GM23338 (cell line): ENCODE results near the gene EGFL6. TPM values are rescaled to one million over a fixed set of nuclear protein-coding genes. Genes with fewer than 3 reads are reported as not detected.

Experiments
- ATAC-seq: fragments of 200-7000 bp; cut with Tn5 transposase; 3 replicates; pipeline ENCODE4 v1.9.1; 2020
- DNase-seq: peaks from one replicate; pipeline ENCODE4 v3.0.0-alpha.2; 2015; ENCODE audit warnings: low spot score
- H2AFZ ChIP-seq: fragments of 200-600 bp; sonication (generic); 2 replicates; pipeline ENCODE4 v1.8.0; 2016; ENCODE audit warnings: antibody characterized with exemption, mild to moderate bottlenecking, moderate library complexity
- H3F3A ChIP-seq: fragments of 200-600 bp; sonication (generic); replicated peaks from 2 replicates; pipeline ENCODE4 v1.8.0; 2017; ENCODE audit warnings: antibody characterized with exemption, mixed run types, low read depth
- H3K27ac ChIP-seq: fragments of 200-600 bp; sonication (generic); 2 replicates; pipeline ENCODE4 v1.6.1; 2016; ENCODE audit warnings: low read depth
- H3K27me3 ChIP-seq: fragments of 200-600 bp; sonication (generic); 2 replicates; pipeline ENCODE4 v1.8.0; 2016; ENCODE audit warnings: mild to moderate bottlenecking, mixed run types, moderate library complexity; ENCODE audit not compliant: insufficient read depth
- H3K36me3 ChIP-seq: fragments of 200-600 bp; sonication (generic); 2 replicates; pipeline ENCODE4 v1.8.0; 2016; ENCODE audit warnings: mild to moderate bottlenecking; ENCODE audit not compliant: insufficient read depth
- H3K4me1 ChIP-seq: fragments of 200-600 bp; sonication (generic); 2 replicates; pipeline ENCODE4 v1.8.0; 2016; ENCODE audit warnings: mild to moderate bottlenecking, moderate library complexity; ENCODE audit not compliant: insufficient read depth
- H3K4me2 ChIP-seq: fragments of 200-600 bp; sonication (generic); 2 replicates; pipeline ENCODE4 v1.7.1; 2017; ENCODE audit warnings: mixed run types
- H3K4me3 ChIP-seq: fragments of 200-600 bp; sonication (generic); 2 replicates; pipeline ENCODE4 v1.6.1; 2016; ENCODE audit warnings: mixed run types
- H3K79me2 ChIP-seq: fragments of 200-600 bp; sonication (generic); replicated peaks from 2 replicates; pipeline ENCODE4 v1.8.0; 2017; ENCODE audit warnings: mild to moderate bottlenecking; ENCODE audit not compliant: insufficient read depth
- H3K9me2 ChIP-seq: fragments of 200-600 bp; sonication (generic); 2 replicates; pipeline ENCODE4 v1.8.0; 2017; ENCODE audit not compliant: insufficient read depth
- H4K20me1 ChIP-seq: fragments of 200-600 bp; sonication (generic); replicated peaks from 2 replicates; pipeline ENCODE4 v1.8.0; 2017; ENCODE audit warnings: mild to moderate bottlenecking; ENCODE audit not compliant: insufficient read depth
- H3K27ac Mint-ChIP-seq: 2 replicates; pipeline ENCODE4 v1.8.0; 2020; ENCODE audit warnings: inconsistent platforms, mild to moderate bottlenecking, moderate library complexity, mixed read lengths
- H3K27me3 Mint-ChIP-seq: 3 replicates; pipeline ENCODE4 v1.8.0; 2022; ENCODE audit warnings: low read depth, mild to moderate bottlenecking, moderate library complexity, mixed read lengths, inconsistent platforms; ENCODE audit not compliant: insufficient read depth, poor library complexity
- H3K36me3 Mint-ChIP-seq: 3 replicates; pipeline ENCODE4 v1.8.0; 2021; ENCODE audit warnings: low read depth, mild to moderate bottlenecking, inconsistent platforms, moderate library complexity, mixed read lengths
- H3K4me1 Mint-ChIP-seq: 3 replicates; pipeline ENCODE4 v1.8.0; 2020; ENCODE audit warnings: mild to moderate bottlenecking, inconsistent platforms, mixed read lengths
- H3K4me3 Mint-ChIP-seq: 3 replicates; pipeline ENCODE4 v1.8.0; 2021; ENCODE audit warnings: moderate library complexity, mild to moderate bottlenecking, inconsistent platforms, mixed read lengths
- H3K9me3 Mint-ChIP-seq: 3 replicates; pipeline ENCODE4 v1.8.0; 2020; ENCODE audit warnings: moderate library complexity, mild to moderate bottlenecking, inconsistent platforms, mixed read lengths
- CREB1 ChIP-seq: fragments of 250-450 bp; sonication (Bioruptor Pico); IDR thresholded peaks from 2 replicates; pipeline ENCODE4 v1.5.0; 2020; ENCODE audit warnings: low read depth, mild to moderate bottlenecking, moderate library complexity
- EZH2 ChIP-seq: fragments of 200-600 bp; sonication (generic); IDR thresholded peaks from one replicate; pipeline ENCODE4 v1.8.0; 2017; ENCODE audit warnings: antibody characterized with exemption, mild to moderate bottlenecking, low read depth; ENCODE audit not compliant: unreplicated experiment
- EZH2phosphoT487 ChIP-seq: fragments of 200-600 bp; sonication (generic); IDR thresholded peaks from one replicate; pipeline ENCODE4 v1.8.1; 2018; ENCODE audit warnings: antibody characterized with exemption; ENCODE audit not compliant: unreplicated experiment
- JUNB ChIP-seq: IDR thresholded peaks from one replicate; pipeline ENCODE4 v1.6.1; 2016; ENCODE audit warnings: antibody characterized with exemption; ENCODE audit not compliant: unreplicated experiment
- NANOG ChIP-seq: IDR thresholded peaks from 2 replicates; pipeline ENCODE4 v1.6.1; 2016; ENCODE audit warnings: antibody characterized with exemption, borderline replicate concordance
- POLR2AphosphoS5 ChIP-seq: IDR thresholded peaks from 2 replicates; pipeline ENCODE4 v1.6.1; 2016; ENCODE audit warnings: antibody characterized with exemption, low read depth
- STAT1 ChIP-seq: IDR thresholded peaks from one replicate; pipeline ENCODE4 v1.6.1; 2016; ENCODE audit warnings: antibody characterized with exemption; ENCODE audit not compliant: unreplicated experiment
- ZNF114 ChIP-seq: fragments of 250-450 bp; sonication (Bioruptor Pico); IDR thresholded peaks from 2 replicates; pipeline ENCODE4 v1.5.0; 2020; ENCODE audit warnings: mild to moderate bottlenecking, moderate library complexity
- ZNF331 ChIP-seq: fragments of 250-450 bp; sonication (Bioruptor Pico); IDR thresholded peaks from 2 replicates; pipeline ENCODE4 v1.5.0; 2020; ENCODE audit warnings: low read depth, mild to moderate bottlenecking, moderate library complexity
- polyA plus RNA-seq: library from polyadenylated mRNA; unstranded; fragments of >200 nt; fragmentation: Nextera tagmentation; extraction: Ambion mirVana; gene quantifications from 2 replicates; pipeline ENCODE4 v1.2.1, GENCODE V29; 2016
- total RNA-seq: library from RNA; depleted of rRNA; stranded (reverse); fragments of >200 nt; shearing (Covaris generic); gene quantifications from 2 replicates; pipeline ENCODE4 v1.2.3, GENCODE V29; 2014
- TF ChIP-seq, protein P1 (sequence below): fragments of 250-450 bp; sonication (Bioruptor Pico); IDR thresholded peaks from 2 replicates; pipeline ENCODE4 v1.5.0; 2020; ENCODE audit warnings: mild to moderate bottlenecking, moderate library complexity
- TF ChIP-seq, protein P2 (sequence below): IDR thresholded peaks from 2 replicates; pipeline ENCODE4 v1.6.1; 2016; ENCODE audit warnings: antibody characterized with exemption
- TF ChIP-seq, protein P3 (sequence below), 2 experiments: fragments of 200-600 bp in 1 of 2; sonication (generic) in 1 of 2; conservative IDR thresholded peaks; 2 replicates each; pipeline versions ENCODE4 v1.5.1 to v1.6.1; 2016 to 2017; ENCODE audit warnings: antibody characterized with exemption in 2 of 2, low read depth in 2 of 2, mild to moderate bottlenecking in 2 of 2, moderate library complexity in 1 of 2
- TF ChIP-seq, protein P4 (sequence below): IDR thresholded peaks from one replicate; pipeline ENCODE4 v1.6.1; 2018; ENCODE audit warnings: antibody characterized with exemption; ENCODE audit not compliant: unreplicated experiment

Gene EGFL6
- total and polyA plus RNA-seq, 2 experiments from 2014 or later: 1.2 to 2.6 TPM

DNA sequence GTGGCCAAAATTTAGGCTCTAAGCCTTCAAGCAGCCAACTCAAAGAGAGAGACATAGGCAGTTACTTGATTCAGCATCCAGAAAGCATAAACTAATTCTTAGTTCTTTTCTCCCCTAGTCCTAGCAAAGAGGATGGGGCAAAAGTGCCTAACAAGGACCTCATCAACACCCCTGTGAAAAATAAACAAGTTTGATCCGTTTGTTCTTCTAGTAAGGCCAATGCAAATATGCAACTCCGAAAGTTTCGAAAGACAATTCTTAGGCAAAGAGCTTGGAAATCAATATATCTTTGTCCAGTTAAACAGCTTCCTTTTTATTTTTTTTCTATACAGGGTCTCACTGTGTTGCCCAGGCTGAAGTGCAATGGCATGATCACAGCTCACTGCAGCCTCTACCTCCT is 31.0 kb upstream of the EGFL6 start:
- no peak overlapping the region for H3K4me2 ChIP-seq
- no peaks in the 10 kb centered on the region for H3K9me3 Mint-ChIP-seq
- H3K4me1 ChIP-seq: no peaks in the 10 kb centered on the region
- no peaks in the 10 kb centered on the region for H3K27me3 ChIP-seq
- H3K79me2 ChIP-seq: no peaks in the 10 kb centered on the region
- H4K20me1 ChIP-seq: no peaks in the 10 kb centered on the region
- H3K27ac ChIP-seq: no peak overlapping the region
- no peaks in the 10 kb centered on the region for H3K9me2 ChIP-seq
- H3K4me3 Mint-ChIP-seq: no peak overlapping the region
- no peak overlapping the region for H3K4me3 ChIP-seq
- no peaks in the 10 kb centered on the region for H3K36me3 ChIP-seq
- H3K36me3 Mint-ChIP-seq: no peaks in the 10 kb centered on the region
- H3K27ac Mint-ChIP-seq: no peak overlapping the region
- no peaks in the 10 kb centered on the region for H3K27me3 Mint-ChIP-seq
- no peak overlapping the region for H2AFZ ChIP-seq
- no peaks in the 10 kb centered on the region for H3F3A ChIP-seq
- TF ChIP-seq STAT1: no peak
- TF ChIP-seq, protein P1, sequence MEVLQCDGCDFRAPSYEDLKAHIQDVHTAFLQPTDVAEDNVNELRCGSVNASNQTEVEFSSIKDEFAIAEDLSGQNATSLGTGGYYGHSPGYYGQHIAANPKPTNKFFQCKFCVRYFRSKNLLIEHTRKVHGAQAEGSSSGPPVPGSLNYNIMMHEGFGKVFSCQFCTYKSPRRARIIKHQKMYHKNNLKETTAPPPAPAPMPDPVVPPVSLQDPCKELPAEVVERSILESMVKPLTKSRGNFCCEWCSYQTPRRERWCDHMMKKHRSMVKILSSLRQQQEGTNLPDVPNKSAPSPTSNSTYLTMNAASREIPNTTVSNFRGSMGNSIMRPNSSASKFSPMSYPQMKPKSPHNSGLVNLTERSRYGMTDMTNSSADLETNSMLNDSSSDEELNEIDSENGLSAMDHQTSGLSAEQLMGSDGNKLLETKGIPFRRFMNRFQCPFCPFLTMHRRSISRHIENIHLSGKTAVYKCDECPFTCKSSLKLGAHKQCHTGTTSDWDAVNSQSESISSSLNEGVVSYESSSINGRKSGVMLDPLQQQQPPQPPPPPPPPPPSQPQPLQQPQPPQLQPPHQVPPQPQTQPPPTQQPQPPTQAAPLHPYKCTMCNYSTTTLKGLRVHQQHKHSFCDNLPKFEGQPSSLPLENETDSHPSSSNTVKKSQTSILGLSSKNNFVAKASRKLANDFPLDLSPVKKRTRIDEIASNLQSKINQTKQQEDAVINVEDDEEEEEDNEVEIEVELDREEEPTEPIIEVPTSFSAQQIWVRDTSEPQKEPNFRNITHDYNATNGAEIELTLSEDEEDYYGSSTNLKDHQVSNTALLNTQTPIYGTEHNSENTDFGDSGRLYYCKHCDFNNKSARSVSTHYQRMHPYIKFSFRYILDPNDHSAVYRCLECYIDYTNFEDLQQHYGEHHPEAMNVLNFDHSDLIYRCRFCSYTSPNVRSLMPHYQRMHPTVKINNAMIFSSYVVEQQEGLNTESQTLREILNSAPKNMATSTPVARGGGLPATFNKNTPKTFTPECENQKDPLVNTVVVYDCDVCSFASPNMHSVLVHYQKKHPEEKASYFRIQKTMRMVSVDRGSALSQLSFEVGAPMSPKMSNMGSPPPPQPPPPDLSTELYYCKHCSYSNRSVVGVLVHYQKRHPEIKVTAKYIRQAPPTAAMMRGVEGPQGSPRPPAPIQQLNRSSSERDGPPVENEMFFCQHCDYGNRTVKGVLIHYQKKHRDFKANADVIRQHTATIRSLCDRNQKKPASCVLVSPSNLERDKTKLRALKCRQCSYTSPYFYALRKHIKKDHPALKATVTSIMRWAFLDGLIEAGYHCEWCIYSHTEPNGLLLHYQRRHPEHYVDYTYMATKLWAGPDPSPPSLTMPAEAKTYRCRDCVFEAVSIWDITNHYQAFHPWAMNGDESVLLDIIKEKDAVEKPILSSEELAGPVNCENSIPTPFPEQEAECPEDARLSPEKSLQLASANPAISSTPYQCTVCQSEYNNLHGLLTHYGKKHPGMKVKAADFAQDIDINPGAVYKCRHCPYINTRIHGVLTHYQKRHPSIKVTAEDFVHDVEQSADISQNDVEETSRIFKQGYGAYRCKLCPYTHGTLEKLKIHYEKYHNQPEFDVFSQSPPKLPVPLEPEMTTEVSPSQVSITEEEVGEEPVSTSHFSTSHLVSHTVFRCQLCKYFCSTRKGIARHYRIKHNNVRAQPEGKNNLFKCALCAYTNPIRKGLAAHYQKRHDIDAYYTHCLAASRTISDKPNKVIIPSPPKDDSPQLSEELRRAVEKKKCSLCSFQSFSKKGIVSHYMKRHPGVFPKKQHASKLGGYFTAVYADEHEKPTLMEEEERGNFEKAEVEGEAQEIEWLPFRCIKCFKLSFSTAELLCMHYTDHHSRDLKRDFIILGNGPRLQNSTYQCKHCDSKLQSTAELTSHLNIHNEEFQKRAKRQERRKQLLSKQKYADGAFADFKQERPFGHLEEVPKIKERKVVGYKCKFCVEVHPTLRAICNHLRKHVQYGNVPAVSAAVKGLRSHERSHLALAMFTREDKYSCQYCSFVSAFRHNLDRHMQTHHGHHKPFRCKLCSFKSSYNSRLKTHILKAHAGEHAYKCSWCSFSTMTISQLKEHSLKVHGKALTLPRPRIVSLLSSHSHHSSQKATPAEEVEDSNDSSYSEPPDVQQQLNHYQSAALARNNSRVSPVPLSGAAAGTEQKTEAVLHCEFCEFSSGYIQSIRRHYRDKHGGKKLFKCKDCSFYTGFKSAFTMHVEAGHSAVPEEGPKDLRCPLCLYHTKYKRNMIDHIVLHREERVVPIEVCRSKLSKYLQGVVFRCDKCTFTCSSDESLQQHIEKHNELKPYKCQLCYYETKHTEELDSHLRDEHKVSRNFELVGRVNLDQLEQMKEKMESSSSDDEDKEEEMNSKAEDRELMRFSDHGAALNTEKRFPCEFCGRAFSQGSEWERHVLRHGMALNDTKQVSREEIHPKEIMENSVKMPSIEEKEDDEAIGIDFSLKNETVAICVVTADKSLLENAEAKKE (CRISPR knock-in tag): no peak
- no peak for TF ChIP-seq EZH2
- TF ChIP-seq, protein P2, sequence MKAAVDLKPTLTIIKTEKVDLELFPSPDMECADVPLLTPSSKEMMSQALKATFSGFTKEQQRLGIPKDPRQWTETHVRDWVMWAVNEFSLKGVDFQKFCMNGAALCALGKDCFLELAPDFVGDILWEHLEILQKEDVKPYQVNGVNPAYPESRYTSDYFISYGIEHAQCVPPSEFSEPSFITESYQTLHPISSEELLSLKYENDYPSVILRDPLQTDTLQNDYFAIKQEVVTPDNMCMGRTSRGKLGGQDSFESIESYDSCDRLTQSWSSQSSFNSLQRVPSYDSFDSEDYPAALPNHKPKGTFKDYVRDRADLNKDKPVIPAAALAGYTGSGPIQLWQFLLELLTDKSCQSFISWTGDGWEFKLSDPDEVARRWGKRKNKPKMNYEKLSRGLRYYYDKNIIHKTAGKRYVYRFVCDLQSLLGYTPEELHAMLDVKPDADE: no peak
- TF ChIP-seq, protein P3, sequence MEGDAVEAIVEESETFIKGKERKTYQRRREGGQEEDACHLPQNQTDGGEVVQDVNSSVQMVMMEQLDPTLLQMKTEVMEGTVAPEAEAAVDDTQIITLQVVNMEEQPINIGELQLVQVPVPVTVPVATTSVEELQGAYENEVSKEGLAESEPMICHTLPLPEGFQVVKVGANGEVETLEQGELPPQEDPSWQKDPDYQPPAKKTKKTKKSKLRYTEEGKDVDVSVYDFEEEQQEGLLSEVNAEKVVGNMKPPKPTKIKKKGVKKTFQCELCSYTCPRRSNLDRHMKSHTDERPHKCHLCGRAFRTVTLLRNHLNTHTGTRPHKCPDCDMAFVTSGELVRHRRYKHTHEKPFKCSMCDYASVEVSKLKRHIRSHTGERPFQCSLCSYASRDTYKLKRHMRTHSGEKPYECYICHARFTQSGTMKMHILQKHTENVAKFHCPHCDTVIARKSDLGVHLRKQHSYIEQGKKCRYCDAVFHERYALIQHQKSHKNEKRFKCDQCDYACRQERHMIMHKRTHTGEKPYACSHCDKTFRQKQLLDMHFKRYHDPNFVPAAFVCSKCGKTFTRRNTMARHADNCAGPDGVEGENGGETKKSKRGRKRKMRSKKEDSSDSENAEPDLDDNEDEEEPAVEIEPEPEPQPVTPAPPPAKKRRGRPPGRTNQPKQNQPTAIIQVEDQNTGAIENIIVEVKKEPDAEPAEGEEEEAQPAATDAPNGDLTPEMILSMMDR (conservative IDR thresholded peaks at IDR 0.05; ENCODE audit: low read depth in 2 of 2): no peak
- TF ChIP-seq EZH2phosphoT487: no peak
- no peak for TF ChIP-seq POLR2AphosphoS5
- TF ChIP-seq JUNB: no peak
- TF ChIP-seq CREB1 (CRISPR knock-in tag): no peak
- no peak for TF ChIP-seq ZNF114
- TF ChIP-seq ZNF331 (CRISPR knock-in tag): no peak
- TF ChIP-seq, protein P4, sequence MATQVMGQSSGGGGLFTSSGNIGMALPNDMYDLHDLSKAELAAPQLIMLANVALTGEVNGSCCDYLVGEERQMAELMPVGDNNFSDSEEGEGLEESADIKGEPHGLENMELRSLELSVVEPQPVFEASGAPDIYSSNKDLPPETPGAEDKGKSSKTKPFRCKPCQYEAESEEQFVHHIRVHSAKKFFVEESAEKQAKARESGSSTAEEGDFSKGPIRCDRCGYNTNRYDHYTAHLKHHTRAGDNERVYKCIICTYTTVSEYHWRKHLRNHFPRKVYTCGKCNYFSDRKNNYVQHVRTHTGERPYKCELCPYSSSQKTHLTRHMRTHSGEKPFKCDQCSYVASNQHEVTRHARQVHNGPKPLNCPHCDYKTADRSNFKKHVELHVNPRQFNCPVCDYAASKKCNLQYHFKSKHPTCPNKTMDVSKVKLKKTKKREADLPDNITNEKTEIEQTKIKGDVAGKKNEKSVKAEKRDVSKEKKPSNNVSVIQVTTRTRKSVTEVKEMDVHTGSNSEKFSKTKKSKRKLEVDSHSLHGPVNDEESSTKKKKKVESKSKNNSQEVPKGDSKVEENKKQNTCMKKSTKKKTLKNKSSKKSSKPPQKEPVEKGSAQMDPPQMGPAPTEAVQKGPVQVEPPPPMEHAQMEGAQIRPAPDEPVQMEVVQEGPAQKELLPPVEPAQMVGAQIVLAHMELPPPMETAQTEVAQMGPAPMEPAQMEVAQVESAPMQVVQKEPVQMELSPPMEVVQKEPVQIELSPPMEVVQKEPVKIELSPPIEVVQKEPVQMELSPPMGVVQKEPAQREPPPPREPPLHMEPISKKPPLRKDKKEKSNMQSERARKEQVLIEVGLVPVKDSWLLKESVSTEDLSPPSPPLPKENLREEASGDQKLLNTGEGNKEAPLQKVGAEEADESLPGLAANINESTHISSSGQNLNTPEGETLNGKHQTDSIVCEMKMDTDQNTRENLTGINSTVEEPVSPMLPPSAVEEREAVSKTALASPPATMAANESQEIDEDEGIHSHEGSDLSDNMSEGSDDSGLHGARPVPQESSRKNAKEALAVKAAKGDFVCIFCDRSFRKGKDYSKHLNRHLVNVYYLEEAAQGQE: no peak
- no peak for TF ChIP-seq NANOG
- H3K4me1 Mint-ChIP-seq: no peaks in the 10 kb centered on the region
- no peak for ATAC-seq
- no peak for DNase-seq
